Measurements from ENCODE around the gene SLC14A1. TPM values are rescaled to one million over a fixed set of nuclear protein-coding genes. Genes with fewer than 3 reads are reported as not detected.

The SLC14A1 gene
- total and polyA plus RNA-seq, 2 of the 8 experiments (the other 6 are each of a cell fraction or from before 2014, with no cell fraction given), result 0.18 TPM; not detected in 1

DNA sequence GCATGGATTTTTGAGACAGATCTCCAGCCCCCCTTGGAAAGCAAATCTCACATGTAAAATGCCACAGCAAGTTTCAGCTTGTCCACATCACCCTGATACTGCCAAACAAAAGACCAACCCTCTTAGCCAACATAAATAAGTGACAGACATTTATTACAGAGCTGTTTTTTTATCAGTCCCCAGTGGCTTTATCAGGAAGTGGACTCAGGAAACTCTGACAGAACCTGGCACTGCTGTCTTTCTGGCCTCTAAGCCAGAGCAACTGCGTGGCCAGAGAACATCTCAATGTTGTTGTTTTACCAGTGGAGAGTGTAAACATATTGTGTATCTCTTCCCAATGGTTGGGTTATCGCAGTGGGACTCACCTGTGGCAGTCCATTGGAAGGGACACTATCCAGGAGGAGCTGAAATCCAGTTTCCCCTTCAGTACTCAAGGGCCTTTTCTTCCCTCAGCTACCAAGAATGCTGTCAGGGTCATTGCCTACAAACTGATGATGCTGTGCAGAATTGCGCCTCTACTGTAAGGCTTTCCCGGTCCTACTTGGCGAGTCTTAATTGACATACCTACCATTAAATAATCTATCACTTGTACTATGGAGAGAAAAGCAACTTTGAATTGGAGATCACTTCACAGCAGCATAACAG, 22.0 kb downstream of the SLC14A1 start:
- Histone ChIP-seq H3K27ac (ENCODE audit: low read depth, low read length) (no peak overlapping the region), H3K79me2 (ENCODE audit: control insufficient read depth in 1 of 2, insufficient read depth in 2 of 2, low read length in 2 of 2) (no peaks in the 10 kb centered on the region), H4K8ac (ENCODE audit: extremely low read depth, insufficient read depth, low read length) (no peak overlapping the region), H2BK20ac (ENCODE audit: low read length) (no peak overlapping the region), H2BK5ac (ENCODE audit: low read depth, low read length) (no peak overlapping the region), H3K27me3 (replicated peaks in 1 of 4; ENCODE audit: control insufficient read depth in 3 of 4, extremely low read depth in 1 of 4, insufficient read depth in 3 of 4, low read length in 3 of 4) (no peaks in the 10 kb centered on the region), H3K4me2 (ENCODE audit: insufficient read depth in 1 of 2, low read depth in 2 of 2, low read length in 2 of 2) (no peak overlapping the region), H3K9ac (replicated peaks in 1 of 4; ENCODE audit: extremely low read depth in 1 of 4, low read depth in 3 of 4, low read length in 3 of 4) (no peak overlapping the region), H3K9me3 (ENCODE audit: insufficient read depth in 2 of 2, low read depth in 1 of 2, low read length in 1 of 2) (no peaks in the 10 kb centered on the region), H3K4me1 (replicated peaks in 1 of 4; ENCODE audit: control insufficient read depth in 3 of 4, insufficient read depth in 4 of 4, low read length in 3 of 4) (peaks cover 0 to 2% (median under 1%) of the 10 kb centered on the region in 4 experiments; a peak in 1 of 7 replicates), H2BK12ac (ENCODE audit: low read depth, low read length) (no peak overlapping the region), H4K5ac (ENCODE audit: insufficient read length, low read depth, low read length) (no peak overlapping the region), H4K91ac (replicated peaks; ENCODE audit: insufficient read length, low read length) (no peak overlapping the region), H2BK15ac (ENCODE audit: low read length) (no peak overlapping the region), H3K23me2 (ENCODE audit: low read depth, low read length) (no peaks in the 10 kb centered on the region), H3K4me3 (ENCODE audit: extremely low read depth in 1 of 4, insufficient read depth in 2 of 4, low read depth in 3 of 4, low read length in 4 of 4) (no peak overlapping the region), H3K79me1 (ENCODE audit: low read depth, low read length) (no peaks in the 10 kb centered on the region), H3K18ac (ENCODE audit: extremely low read depth, low read length) (no peak overlapping the region), H2BK120ac (replicated peaks; ENCODE audit: low read depth, low read length) (no peak overlapping the region), H3K56ac (replicated peaks; ENCODE audit: insufficient read length, low read depth, low read length) (no peak overlapping the region), H3K4ac (replicated peaks; ENCODE audit: insufficient read length, low read depth, low read length) (peak overlapping the region; percentile 53), H3K14ac (ENCODE audit: insufficient read length) (no peak overlapping the region), H3K23ac (ENCODE audit: insufficient read length) (no peak overlapping the region), H3K36me3 (ENCODE audit: control insufficient read depth in 2 of 4, insufficient read depth in 4 of 4, low read length in 3 of 4) (no peaks in the 10 kb centered on the region), H4K20me1 (replicated peaks in 1 of 2; ENCODE audit: control insufficient read depth in 1 of 2, insufficient read depth in 2 of 2, low read length in 2 of 2) (no peaks in the 10 kb centered on the region), H2AFZ (ENCODE audit: low read length) (no peak overlapping the region), H2AK5ac (ENCODE audit: low read depth, low read length) (no peak overlapping the region)
- FAIRE-seq, result no peak
- POLR2A ChIA-PET (ENCODE audit: partially characterized antibody), result interaction anchor here (1.2 kb wide), 1 partner anchor 61 kb away, joined by 3 read pairs; no protein-coding TSS in a partner anchor
- CTCF ChIA-PET (ENCODE audit: partially characterized antibody), result interaction anchor here (0.9 to 5.9 kb wide), 9 partner anchors 10 to 132 kb away, joined by 3 to 29 read pairs (median 5); no protein-coding TSS in a partner anchor
- 93% methylated on average over 5 of the region's 5 CpGs; no CpG with 5 or more reads in 1 of the 2 experiments for WGBS, 2 experiments (ENCODE audit: extremely low coverage in 1 of 2, insufficient coverage in 1 of 2, insufficient read length in 1 of 2, insufficient replicate concordance in 2 of 2, low coverage in 1 of 2, low lambda C conversion rate in 2 of 2, missing lambda C conversion rate in 1 of 2)
- no peak for DNase-seq (ENCODE audit: low read depth in 1 of 2, low spot score in 2 of 2)
- TF ChIP-seq SIRT6 (IDR thresholded peaks at IDR 0.05; ENCODE audit: low read length), result no peak
